ENCODE measurements around the gene BTBD8.

DNA sequence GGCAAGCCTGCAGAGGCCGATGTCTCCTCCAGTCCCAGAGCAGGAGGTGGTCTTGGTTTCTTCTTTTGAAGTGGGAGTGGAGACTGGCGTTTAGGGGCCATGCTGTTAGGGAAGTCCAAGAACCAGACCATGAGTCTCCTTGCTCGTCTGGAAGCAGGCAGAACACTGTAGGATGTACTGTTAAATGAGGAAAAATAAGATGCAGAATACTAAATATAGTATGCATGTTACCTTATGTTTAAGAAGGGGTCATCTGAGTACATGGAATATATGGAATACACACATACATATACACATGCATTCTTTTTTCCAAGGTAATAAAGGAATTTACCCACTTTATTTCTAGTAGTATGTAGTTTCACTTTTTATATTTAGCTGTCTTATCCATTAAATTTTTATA lies 4.8 kb upstream of the BTBD8 start, which contains the start of gene SETSIP:
- TF ChIP-seq, protein P1, sequence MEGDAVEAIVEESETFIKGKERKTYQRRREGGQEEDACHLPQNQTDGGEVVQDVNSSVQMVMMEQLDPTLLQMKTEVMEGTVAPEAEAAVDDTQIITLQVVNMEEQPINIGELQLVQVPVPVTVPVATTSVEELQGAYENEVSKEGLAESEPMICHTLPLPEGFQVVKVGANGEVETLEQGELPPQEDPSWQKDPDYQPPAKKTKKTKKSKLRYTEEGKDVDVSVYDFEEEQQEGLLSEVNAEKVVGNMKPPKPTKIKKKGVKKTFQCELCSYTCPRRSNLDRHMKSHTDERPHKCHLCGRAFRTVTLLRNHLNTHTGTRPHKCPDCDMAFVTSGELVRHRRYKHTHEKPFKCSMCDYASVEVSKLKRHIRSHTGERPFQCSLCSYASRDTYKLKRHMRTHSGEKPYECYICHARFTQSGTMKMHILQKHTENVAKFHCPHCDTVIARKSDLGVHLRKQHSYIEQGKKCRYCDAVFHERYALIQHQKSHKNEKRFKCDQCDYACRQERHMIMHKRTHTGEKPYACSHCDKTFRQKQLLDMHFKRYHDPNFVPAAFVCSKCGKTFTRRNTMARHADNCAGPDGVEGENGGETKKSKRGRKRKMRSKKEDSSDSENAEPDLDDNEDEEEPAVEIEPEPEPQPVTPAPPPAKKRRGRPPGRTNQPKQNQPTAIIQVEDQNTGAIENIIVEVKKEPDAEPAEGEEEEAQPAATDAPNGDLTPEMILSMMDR (IDR thresholded peaks at IDR 0.05), result no peak
- no peak for TF ChIP-seq POLR2A (IDR thresholded peaks at IDR 0.05)
